GM21786 (cell line): ENCODE data around the gene GNAI3.

ENCODE experiments used
- ATAC-seq: cut with Tn5 transposase; IDR thresholded peaks from one replicate; pipeline ENCODE4 v1.9.1; 2021; ENCODE audit not compliant: unreplicated experiment

GNAI3 gene

GRCh38 chr1:109548321-109549267, at the start of gene GNAI3:
Gene GNAI3, plus strand, starts transcription at chr1:109548615. Its CDS starts 106 bp downstream, at chr1:109548721.
- peak; percentile 91 for ATAC-seq

DNA sequence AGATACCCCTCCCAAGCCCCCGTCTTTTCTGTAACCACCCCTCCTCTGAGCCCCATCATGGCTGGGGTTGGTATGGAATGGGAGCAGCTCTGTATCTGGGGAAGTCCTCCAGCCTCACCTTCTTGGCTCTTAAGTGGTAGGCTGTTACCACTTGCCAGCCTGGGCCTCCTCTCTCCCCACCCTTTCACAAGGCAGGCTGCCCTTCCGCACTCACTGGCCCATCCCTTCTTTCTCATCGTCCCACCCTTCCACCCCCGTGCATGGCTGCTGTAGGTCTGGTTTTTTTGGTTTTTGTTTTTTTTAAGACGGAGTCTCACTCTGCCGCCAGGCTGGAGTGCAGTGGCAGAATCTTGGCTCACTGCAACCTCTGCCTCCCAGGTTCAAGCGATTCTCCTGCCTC, 49.3 kb upstream of the GNAI3 start:
- no peak for ATAC-seq

DNA sequence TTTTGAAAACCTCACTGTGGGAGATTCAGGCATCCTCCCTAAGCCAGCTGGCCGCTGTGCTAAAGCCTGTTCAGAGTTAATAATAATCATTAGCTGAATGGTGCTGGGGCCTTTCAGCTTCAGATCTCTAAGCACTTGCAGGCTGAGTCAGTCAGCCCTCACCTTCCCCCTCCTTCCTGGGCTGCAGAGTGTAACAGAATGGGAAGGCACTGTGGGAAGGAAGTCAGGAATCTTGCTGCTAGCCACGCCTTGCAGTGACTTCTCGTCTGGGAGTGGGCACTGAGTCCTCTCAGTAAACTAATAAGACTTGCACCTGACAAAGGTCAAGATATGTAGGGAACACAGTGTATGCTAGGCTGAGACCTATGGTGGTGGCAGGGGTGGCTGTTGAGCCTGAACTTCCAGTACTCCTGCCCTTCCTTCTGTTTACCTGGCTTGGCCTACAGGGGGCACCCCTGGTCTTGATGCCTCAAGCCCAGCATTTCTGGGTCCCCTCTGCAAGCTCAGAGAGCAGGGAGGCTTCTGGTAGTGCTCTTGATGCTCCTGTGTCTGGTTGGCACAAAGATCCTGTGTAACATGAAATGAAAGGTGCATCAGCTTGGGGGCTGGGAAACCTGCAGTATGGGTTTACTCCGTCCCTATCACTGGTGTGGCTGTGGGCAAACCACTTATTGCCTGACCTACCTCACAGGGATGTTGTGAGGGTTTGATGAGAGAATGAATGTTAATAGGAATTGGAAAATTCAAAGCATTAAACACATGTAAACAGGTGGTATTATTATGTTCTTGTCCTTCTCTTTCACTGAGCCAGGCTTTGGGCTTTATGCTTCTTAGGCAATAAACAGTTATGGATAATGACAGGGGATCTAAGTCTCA, 48.5 kb upstream of the GNAI3 start:
- no peak for ATAC-seq

GRCh38 chr1:109500941-109501381, 47.5 kb upstream of the GNAI3 start:
- ATAC-seq, result no peak

GRCh38 chr1:109501644-109502363, 46.6 kb upstream of the GNAI3 start:
- ATAC-seq, result no peak

- ATAC-seq, result no peak
Observed at GRCh38 chr1:109502364-109502851, 46.0 kb upstream of the GNAI3 start.

DNA sequence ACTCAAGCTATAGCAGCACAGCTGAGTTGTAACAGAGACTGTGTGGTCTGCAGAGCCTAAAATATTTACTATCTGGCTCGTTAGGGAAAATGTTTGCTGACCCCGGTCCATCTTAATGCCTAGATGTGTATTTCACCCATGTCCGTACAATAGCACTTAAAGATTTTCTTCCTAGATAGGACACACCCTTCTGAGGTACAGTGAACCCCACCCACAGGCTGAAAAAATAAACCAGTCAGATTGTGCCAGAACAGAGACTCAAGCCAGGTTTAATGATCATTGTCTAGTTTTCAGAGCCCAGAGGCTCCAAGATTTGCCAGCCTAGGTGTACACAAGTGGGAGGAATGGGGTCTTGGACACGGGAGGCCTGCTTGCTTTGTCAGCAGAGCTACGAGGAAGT, 44.5 kb upstream of the GNAI3 start:
- no peak for ATAC-seq

GRCh38 chr1:109504974-109505373, 43.4 kb upstream of the GNAI3 start:
- ATAC-seq, result no peak

GRCh38 chr1:109508001-109508872, 40.2 kb upstream of the GNAI3 start:
- ATAC-seq, result no peak

- ATAC-seq, result no peak
Observed at GRCh38 chr1:109508873-109509175, 39.6 kb upstream of the GNAI3 start.

DNA sequence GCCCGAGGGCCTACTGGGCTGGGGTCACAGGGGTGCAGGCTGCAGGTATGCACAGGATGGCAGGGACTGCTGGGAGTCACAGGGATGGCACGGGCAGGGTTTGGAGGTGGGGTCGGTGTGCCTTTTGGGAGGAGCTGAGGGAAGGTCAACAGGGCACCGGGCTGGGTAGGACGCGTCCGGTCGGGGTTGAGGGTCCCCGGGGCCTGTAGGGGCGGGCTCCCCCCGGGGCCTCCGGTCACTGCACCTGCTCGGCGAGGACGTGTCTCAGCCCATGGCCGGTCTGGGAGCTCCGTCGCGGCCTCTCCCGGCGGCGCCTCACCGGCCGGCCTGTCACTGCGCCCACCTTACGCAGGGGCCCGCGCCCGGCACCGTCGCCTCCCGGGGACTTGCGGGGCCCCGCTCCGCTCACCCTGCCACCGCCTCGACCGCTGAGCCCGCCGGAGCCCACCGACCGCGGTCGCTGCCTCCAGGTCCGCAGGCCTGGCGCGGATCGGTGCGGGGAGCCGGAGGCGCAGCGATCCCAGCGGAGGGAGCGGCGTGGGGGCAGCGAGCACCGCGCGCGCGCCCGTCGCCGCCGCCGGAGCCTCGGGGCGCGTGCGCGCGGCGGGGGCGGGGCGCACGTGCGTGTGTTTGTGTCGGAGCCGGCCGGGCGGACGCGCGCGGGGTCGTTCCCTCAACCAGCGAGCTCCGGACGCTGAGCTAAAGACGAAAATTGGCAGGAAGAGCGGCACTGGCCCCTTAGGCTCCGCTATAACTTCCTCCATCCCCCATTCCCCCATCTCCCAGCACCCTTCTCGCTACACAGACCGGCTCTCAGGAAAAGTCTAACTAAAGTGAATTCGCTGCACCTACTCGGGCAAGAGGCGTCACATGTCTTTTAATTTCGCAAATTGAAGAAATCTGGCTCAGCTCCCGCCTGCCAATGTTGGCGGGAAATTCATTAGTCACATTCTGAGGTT, 39.0 kb upstream of the GNAI3 start, which contains the start of gene AMIGO1:
TSS of gene AMIGO1 (minus strand) at position 552 of the 959 bp plus-strand sequence. CDS start 815 bp downstream, outside the sequence.
- ATAC-seq, result no peak

- ATAC-seq, result no peak
Observed at GRCh38 chr1:109513110-109513710, 35.2 kb upstream of the GNAI3 start.

DNA sequence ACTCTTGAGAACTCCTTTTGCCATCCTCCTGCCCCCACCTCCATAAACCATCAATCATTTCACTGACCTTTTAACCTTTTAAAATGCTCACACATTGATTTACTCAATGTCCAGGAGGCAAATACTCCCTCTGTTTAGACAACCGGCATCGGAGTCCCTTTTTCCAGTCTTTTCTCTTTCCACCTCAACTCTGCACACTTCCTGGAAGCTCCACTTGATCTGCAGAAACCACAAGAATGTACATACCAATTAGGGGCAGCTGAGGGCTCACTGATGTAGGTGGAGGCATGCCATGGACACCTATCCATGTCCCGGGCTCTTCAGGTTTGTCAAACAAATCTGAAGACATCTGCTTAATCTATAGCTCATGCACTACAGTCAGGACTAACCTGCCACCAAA, 33.6 kb upstream of the GNAI3 start:
- ATAC-seq, result no peak

GRCh38 chr1:109516872-109517271, 31.5 kb upstream of the GNAI3 start:
- no peak for ATAC-seq

- ATAC-seq, result no peak
Observed at GRCh38 chr1:109517337-109517736, 31.1 kb upstream of the GNAI3 start.

GRCh38 chr1:109521002-109521951, 27.1 kb upstream of the GNAI3 start:
- no peak for ATAC-seq

GRCh38 chr1:109522026-109522425, 26.4 kb upstream of the GNAI3 start:
- no peak for ATAC-seq
